Urothelium cell line (cell line): ENCODE data around the gene HES3.

Experiments
- DNase-seq: peaks from one replicate; pipeline ENCODE4 v3.0.0; 2011; ENCODE audit warnings: low spot score, mixed read lengths
- FAIRE-seq: peaks from 2 replicates; lab custom pipeline; 2011; peaks lifted over from hg19 to GRCh38; lab: Jason Lieb, UNC

HES3 gene

DNA sequence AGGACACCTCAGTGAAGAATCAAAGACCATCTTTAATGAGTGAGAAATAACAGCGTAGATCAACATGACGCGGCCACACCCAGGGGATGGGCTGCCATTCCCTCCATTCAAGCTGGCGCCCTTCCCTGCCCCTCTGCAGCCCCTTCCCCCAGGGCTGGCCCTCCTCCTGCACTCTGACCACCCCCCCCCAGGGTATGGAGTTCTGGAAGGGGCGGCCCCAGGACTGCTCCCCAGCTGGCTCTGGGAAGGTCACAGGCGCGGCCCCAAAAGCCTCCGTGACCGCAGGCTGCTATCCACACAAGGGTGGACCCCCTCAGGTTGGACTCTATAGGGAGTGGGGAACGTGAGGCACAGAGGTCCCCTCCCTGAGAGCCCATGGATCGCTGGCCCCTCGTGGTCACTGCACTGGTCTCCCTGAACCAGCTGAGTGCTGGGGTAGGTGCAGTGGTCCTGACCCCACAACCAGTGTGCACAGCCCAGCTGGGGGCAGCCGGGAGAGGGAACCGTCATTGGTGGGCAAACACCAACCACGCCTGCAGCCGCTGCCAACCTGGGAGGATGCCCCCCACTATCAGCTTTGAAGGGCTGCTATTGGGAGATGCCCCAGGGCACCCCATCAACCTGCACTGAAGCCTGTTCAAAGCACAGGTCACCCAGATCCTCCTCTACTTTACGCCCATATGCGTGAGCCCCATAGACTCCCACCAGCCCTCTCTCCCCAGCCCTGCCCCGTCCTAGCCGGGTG is 33.0 kb downstream of the HES3 start:
- DNase-seq = no peak

DNA sequence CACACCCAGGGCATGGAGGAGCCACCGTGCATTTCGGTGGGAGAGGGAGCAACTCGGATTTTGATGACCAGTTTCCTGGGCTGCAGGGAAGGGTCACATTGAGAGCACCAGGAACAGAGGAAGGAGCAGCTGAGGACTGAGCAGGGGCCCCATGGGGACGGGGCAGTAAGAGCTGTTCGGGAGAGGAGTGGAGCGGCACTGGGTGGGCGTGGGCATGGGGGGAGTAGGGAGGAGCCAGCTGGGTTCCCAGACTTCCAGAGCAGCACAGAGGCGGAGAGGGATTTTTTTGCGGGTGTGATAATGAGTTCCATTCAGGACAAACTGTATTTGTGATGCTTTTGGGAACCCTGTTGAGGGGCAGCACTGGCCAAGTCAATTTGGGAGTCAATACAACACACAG is 34.3 kb downstream of the HES3 start:
- no peak for DNase-seq

More for the DNA sequence above, 33.0 kb downstream of the HES3 start:
- no peak for FAIRE-seq

DNA sequence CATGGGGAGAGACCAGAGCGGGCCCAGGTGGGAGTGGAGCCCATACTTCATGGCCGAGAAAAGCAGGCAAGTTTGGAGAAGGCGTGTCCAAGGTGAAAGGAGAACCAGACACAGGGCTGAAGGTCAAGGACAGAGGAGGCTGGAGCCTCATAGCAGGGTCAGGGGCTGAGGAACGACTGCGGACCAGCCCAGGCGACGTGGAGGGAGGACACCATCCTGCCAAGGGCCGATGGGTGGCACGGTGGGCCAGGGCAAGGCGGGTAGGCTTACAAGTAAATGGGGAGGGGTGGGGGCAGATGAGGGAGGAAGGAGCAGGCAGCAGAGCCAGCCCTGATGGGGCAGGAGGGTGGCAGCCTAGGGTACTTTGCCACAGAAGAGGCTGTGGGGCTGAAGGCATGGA is 35.1 kb downstream of the HES3 start:
- no peak for FAIRE-seq
- DNase-seq = no peak

More for the DNA sequence above, 34.3 kb downstream of the HES3 start:
- no peak for FAIRE-seq

DNA sequence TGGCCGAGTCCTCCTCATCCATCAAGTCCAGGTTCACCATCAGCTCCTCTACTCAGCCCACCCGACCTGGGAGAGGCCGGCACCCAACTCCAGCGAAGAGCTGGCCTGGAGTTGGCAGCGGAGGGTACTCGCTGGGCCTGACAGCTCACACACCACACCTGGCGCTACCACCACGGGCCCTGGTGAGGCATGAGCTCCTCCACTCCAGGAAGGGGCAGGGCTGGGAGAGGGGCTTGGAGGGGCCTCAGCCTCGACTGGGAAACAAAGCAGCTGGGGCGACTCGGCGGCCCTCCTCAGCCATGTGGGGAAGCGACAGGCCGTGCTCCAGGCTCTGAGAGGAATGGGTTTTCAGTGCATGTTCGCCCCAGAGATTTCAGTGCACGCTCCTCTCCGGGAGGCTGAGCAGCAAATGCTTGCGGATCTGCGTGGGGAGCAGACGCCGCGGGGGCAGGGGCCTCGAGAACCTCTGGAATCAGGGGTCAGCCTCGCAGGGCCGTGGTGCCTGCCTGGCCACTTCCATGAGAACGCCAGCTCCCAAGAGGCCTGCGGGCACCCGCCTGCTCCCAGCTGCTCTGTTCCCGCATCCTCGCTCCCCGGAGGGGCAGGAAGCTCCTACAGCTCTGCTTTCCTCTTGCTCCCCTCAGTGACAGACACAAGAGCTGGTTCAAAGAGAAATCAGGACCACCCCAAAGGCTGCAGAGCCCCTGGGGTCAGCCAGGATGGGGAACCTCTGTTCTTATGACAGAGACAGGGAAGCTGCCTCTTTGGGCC is 35.8 kb downstream of the HES3 start:
- DNase-seq (no peak), FAIRE-seq (no peak)

DNA sequence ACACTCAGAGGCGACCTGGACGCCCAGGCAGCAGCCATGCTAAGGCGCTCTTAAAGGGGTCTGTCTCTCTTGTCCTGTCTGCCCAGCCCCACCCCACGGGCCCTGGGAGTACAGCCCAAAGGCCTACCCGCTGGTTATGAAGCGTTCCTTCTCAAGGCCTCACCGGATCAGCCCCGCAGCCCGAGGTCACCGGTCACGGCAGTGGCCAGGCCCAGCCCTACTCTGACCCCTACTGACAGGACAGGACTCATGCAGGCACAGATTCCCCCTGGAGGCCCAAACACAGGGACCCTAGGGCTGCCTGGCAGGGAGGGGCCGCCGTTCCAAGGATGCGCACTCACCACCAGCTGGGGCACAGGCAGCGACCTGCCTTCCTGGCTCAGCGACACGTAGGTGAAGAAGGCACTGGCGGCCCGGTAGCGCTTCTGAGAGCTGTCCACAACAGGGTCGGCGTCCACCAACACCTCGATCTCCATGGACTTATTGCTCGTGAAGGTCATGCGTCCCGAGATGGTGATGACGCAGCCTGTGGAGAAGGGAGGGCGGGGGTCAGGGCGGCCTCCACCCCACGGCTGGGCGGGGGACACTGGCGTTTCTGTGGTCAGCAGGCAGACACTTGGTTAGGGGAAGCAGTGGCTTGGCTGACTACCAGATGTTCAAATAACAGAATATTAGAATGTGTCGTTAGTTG is 36.9 kb downstream of the HES3 start:
- FAIRE-seq (no peak), DNase-seq (no peak)

DNA sequence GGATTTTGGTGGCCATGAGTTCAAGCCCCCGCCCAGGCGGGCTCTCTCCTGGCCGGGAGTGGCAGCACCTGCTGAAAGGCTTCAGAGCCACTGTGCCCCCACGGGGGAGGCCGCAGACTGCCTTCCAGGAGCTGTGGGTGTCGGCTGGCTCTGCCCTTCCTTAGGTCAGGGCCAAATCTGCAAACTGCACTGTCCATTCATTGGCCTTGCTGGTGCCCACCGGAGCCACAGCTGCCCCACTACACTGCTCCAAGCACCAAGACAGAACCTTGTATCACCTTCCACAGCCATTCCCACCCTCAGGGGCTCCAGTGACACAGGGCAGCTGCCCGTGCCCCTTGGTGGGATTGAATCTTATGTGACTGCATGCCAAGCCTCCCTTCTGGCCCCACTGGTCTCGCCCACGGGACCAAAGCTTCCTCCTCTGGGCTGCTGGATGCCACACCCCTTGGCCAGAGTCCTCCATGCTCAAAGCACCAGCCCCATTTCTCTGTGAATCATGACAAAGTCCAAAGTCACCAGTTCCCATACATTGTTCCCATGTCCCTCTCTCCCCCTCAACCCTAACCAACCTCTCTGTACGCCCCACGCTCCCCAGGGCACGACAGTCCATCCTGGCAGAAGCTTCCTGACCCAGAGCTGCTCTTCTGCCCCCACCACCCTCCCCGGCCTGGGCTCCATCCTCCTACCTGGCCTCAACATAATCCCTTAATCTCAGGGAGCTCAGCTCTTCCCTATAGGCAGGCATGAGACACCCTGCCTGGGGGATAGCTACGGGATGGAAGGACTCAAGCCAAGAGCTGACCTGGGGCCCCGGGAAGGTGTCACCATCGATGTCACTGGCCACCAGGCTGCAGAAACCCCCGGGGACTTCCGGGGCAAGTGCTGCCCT is 37.8 kb downstream of the HES3 start:
- DNase-seq (no peak), FAIRE-seq (no peak)

DNA sequence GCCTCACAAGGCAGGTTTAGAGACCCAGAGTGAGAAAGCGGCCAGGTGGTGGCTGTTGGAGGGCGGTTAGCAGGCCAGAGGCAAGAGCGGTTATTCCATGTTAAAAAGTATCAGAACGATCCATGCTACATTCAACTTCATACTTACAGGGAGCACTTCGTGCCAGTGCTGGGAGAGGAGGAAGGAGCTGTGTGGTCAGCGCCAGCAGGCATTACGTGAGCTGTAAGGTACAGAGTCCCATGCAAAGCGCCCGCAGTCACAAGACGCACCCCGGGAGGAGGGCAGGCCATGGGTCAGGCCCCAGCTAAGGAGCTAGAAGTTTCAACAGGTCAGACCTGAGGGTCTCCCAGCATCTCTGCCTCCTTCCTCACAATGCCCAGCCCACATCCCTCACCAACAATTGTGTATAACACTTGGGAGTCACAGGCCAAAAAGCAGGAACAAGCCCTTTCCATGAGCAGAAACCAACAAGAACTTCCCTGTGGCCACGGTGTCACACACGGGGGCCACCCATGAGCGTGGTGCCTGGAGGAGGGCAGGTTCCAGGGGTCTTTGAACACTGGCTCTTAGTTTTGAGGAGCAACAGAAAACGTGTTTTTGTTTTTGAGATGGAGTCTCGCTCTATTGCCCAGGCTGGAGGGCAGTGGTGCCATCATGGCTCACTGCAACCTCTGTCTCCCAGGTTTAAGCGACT is 38.7 kb downstream of the HES3 start:
- no peak for DNase-seq
- FAIRE-seq = no peak

DNA sequence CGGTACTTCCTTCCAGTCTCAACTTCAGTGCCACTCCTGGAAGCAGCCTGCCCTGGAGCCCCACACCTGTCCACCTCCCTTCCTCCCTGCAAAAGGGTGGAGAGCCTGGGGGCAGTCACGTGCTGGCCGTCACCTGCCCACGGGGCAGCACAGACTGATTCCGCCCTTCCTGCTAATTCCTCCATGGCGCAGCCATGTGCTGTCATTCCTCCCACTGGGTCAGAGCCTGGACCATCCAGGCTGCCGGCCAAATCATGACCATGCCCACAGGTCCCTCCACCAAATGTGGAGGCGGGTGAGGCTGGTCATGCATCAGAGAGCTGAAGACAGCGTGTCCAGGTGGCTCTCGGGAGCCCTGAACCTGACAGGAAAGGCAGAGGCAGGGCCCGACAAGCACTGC is 41.4 kb downstream of the HES3 start:
- DNase-seq (no peak), FAIRE-seq (no peak)

DNA sequence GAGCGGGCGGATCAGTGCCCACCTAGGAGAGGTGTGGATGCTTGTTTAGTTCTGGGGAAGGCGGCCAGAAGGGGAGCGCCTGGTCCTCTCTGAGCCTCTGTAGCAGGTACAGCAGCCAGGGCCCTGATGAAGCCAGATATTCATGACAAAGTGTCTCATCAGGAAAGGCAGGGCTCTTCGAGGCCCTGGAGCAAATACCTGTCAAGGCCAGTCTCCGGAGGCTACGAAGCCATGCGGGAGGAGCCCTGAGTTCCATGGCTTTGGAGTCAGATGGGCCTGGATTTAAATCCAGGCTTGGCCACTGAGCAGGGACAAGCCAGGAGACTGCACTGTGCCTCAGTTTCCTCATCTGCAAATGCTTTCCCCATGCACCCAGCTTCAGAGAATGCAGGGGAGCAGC is 42.3 kb downstream of the HES3 start:
- no peak for DNase-seq
- FAIRE-seq = no peak

DNA sequence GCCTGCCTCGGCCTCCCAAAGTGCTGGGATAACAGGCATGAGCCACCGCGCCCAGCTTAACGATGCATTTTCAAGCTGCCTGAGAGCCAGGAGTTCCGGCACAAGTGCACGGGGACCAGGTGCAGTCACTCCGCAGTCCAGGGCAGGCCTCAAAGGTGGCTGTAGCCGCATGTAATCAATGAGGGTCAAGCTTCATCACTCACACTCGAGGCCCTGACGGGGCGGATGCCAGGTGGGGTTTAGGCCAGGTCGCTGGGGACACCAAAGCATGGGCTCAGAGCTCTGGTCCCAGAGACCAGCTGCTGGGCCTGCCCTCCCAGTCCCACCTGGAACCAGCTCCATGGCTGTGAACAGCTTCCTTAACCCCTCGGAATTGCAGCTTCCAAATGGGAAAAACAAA is 43.0 kb downstream of the HES3 start:
- DNase-seq (no peak), FAIRE-seq (no peak)

DNA sequence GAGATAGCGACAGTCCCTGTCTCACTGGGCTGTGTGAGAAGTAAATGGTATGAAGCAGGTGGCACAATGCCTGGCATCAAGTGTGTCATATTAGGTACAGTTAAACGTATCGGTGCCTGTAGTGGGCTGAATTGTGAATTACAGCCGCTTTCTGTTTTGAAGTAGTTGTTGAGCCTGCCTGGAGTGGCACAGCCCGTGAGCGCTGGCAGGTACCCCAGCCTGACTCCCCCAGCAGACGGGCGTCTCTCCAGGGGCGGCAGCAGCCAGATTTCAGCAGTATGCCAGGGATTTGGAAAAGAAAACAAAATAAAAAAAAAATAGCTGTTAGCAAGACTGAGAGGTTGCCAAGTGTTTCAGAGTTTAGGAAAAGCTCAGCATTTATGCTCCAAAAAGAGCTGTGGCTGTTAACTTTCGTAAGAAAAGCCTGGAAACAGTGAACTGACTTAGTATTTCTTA is 43.5 kb downstream of the HES3 start:
- DNase-seq (no peak), FAIRE-seq (no peak)

DNA sequence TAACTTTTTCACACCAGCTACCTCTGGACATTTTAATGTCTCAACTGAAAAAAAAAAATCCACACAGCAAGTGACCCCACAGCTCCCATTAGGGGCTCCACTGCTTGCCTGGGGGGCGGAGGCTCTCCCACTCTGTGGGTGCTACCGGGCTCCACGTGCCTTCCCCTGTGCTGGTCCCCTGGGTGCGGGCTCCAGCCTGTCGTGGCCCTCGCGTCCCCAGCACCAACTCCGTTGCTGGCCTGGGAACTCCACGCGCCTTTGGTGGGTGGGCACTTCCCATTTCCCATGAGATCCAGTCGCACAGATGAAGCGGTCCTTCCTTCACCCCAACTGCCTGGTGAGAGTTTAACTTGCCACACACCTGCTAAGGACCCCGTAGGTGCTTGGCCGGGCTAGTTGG is 44.0 kb downstream of the HES3 start:
- FAIRE-seq = no peak
- no peak for DNase-seq

DNA sequence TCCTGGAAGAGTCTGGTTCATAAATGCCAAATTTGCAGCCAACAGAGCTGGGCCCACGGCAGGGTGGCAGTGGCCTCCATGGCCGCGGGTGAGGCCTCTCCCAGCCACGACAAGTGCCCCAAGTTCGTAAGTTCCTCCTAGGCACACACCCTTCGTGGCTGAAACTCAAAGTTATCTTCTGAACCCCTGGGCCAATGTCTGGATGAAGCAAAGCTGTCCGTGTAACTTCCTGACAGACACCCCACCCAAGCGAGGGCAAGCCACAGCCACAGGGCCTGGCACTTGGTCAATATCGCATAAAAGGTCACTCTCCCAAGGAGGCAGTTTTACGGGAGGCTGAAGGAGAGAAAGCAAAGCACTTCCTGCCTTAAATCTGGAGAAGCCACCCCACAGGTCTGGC is 44.7 kb downstream of the HES3 start:
- no peak for DNase-seq
- FAIRE-seq = no peak

DNA sequence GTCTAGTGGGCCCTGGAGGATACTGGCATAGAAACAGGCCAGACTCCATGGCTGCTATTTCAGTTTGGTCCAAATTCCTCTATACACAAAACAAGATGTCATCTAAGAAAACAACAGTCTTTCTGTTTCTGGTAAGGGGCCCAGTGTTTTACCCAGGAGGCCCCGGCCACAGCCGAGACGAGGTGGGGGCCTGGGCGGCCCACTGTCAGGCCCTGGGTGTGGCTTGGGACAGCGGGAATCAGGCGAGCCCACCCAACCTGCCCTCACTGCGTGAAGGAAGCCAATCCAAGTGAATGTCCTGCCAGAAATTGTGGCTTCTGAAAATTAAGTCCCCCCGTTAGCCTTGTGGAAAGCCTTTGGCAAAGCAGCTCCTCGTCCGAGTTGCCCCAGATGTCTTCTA is 48.1 kb downstream of the HES3 start:
- DNase-seq (no peak), FAIRE-seq (no peak)

DNA sequence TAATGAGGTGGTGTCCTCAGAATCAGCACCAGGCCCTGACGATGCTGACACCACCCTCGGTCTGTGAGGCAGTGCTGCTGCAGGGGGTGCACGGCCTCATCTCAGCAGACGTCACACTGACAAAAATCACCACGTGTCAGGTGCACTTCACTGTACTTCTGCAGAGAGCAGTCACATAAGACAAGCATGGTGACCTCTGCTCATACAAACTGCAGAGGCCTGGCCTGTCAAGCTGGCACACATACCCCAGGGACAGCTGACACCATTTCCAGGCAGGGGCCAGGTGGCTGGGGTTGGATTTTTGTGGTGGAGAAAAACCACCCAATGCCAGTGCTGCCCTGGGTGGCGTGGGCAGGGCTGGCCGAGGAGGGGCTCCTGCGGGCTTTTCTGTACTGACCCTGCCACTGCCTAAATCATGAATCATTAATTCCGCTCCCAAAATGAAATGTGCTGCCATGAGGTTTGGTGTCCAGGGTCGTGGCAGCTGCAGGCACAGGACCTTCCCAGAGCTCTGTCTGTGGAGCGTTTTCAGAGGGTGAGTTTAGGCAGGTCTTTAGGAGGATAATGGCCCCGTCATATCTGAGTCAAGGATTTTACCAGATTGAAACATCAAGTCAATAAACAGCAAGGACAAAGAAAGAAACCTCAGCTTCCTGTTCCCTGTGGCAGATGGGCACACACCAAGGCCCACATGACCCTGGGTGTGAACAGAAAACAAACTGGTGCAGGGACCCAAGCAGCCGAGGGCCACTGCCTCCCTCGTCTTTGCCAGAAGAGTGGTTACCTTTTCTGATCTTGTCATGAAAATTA is 50.3 kb downstream of the HES3 start:
- DNase-seq = no peak
- no peak for FAIRE-seq

DNA sequence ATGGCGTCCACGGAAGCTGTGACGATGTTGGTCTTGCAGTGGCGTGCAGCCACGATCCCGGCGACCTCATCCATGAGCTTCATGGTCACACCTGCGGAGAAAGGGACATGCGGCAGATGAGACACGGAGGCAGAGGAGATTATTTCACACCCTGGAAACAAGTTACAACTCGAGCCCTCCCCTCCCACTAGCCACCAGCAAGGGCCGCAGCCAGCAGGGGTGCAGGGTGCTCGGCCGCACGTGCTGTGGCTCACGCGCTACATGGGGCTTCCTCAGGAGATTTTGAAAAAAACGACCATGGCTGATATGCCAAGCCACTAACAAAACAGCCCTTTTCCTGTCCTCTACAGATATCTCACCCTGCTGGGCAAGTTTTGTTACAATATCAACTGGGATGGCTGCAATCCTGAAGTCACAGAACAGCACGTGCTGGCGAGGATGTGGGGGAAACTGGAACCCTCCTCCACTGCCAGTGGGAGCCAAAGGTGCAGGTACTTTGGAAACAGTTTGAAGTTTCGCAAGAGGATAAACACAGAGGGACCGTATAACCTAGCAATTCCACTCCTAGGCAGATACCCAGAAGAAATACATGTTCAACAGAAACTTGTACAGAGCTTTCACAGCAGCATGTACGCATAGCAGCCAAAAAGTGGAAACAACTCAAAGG is 51.0 kb downstream of the HES3 start:
- FAIRE-seq (no peak), DNase-seq (no peak)
